ENCODE results near the gene FMO1.

DNA sequence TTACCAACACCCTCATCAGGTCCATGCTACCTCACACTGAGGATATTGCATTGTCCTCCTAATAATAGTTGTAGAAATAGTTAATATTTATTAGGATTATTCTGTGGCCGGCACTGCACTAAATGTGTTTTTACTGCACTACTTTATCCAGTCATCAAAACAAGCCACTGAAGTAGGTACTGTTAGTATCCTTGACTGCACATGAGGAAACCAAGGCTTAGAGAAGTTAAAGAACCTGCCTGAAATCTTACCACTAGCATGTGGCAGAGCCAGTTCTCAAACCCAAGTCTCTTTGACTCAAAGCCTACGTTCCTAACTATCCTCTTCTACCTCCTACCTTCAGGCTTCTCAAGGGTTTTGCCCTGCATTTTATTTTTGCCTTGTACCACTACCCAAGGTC is 30.9 kb downstream of the FMO1 start:
- TF ChIP-seq POLR2A (IDR thresholded peaks at IDR 0.05; ENCODE audit: low read depth, low read length) = no peak
- no peak for TF ChIP-seq POLR2AphosphoS5 (IDR thresholded peaks at IDR 0.05; ENCODE audit: low read depth, low read length)
- TF ChIP-seq PAX5 (IDR thresholded peaks at IDR 0.05; ENCODE audit: insufficient read depth, low read length, severe bottlenecking) = no peak
- no peak for TF ChIP-seq SPI1 (IDR thresholded peaks at IDR 0.05; ENCODE audit: low read depth, low read length)
- TF ChIP-seq TAF1 (IDR thresholded peaks at IDR 0.05; ENCODE audit: low read depth, low read length) = no peak
